A549 (cell line): Measurements from ENCODE around the gene LHX5. TPM values are rescaled to one million over a fixed set of nuclear protein-coding genes. Genes with fewer than 3 reads are reported as not detected.
A peak's percentile ranks its signal among the peaks of the same experiment; 100 is the strongest.

Source experiments
- ATAC-seq, 2 experiments: fragments of 200-7000 bp in 1 of 2; fragments of >200 bp in 1 of 2; cut with Nextera tagmentation in 1 of 2; cut with Tn5 transposase in 1 of 2; 3 replicates each; pipeline versions ENCODE4 v1.8.0 to v1.9.1; 2018 to 2020; ENCODE audit warnings: mild to moderate bottlenecking in 1 of 2, moderate library complexity in 1 of 2
- CTCF ChIA-PET: fragments of 300-600 bp; sonication (Branson Sonifier 250); formaldehyde crosslinking; extraction: SDS; loops from one replicate; lab custom pipeline; 2021; ENCODE audit warnings: antibody characterized with exemption, inconsistent platforms; lab: Yijun Ruan, JAX
- POLR2A ChIA-PET: fragments of 350-600 bp; formaldehyde crosslinking; extraction: SDS; loops from one replicate; lab custom pipeline; 2021; ENCODE audit warnings: antibody characterized with exemption, inconsistent platforms; lab: Yijun Ruan, JAX
- DNase-seq, 2 experiments: peaks; one replicate each; pipeline versions ENCODE4 v3.0.0 to v3.0.0-alpha.2; 2011 to 2016; ENCODE audit warnings: low read depth in 1 of 2, low spot score in 1 of 2
- FAIRE-seq: peaks from 2 replicates; lab custom pipeline; 2011; peaks lifted over from hg19 to GRCh38; lab: Jason Lieb, UNC
- H3K27ac ChIP-seq, 2 experiments: fragments of >200 bp; sonication (Bioruptor Twin); formaldehyde crosslinking; 3 replicates each; pipeline ENCODE4 v1.5.1; 2016 to 2017
- H3K4me1 ChIP-seq: fragments of >200 bp; sonication (Bioruptor Twin); formaldehyde crosslinking; 3 replicates; pipeline ENCODE4 v1.6.1; 2016
- H3K4me2 ChIP-seq: fragments of >200 bp; sonication (Bioruptor Twin); formaldehyde crosslinking; 3 replicates; pipeline ENCODE4 v1.6.1; 2016
- H3K4me3 ChIP-seq: fragments of >200 bp; sonication (Bioruptor Twin); formaldehyde crosslinking; 3 replicates; pipeline ENCODE4 v1.5.1; 2016
- H3K9me3 ChIP-seq: fragments of >200 bp; sonication (Bioruptor Twin); formaldehyde crosslinking; 3 replicates; pipeline ENCODE4 v1.6.1; 2016
- BHLHE40 ChIP-seq: IDR thresholded peaks from 2 replicates; pipeline ENCODE4 v1.6.1; 2012; ENCODE audit warnings: low read depth, low read length, inconsistent platforms
- CBX2 ChIP-seq: fragments of 200-600 bp; sonication (generic); IDR thresholded peaks from 2 replicates; pipeline ENCODE4 v1.6.1; 2016; ENCODE audit warnings: low read depth, mild to moderate bottlenecking, borderline replicate concordance
- CHD4 ChIP-seq: fragments of 200-600 bp; sonication (generic); IDR thresholded peaks from 2 replicates; pipeline ENCODE4 v1.6.1; 2016; ENCODE audit warnings: antibody characterized with exemption, mild to moderate bottlenecking, borderline replicate concordance
- EHF ChIP-seq: fragments of 250-450 bp; sonication (Bioruptor Pico); IDR thresholded peaks from 2 replicates; pipeline ENCODE4 v1.5.0; 2020; ENCODE audit warnings: mild to moderate bottlenecking
- GATA3 ChIP-seq: IDR thresholded peaks from 2 replicates; pipeline ENCODE4 v1.6.1; 2012; ENCODE audit warnings: borderline replicate concordance
- HOXA7 ChIP-seq: fragments of 250-450 bp; sonication (Bioruptor Pico); IDR thresholded peaks from 2 replicates; pipeline ENCODE4 v1.5.0; 2020; ENCODE audit warnings: mild to moderate bottlenecking, moderate library complexity
- JUN ChIP-seq, 2 experiments: fragments of >200 bp; sonication (Bioruptor Twin); formaldehyde crosslinking; IDR thresholded peaks; 2 replicates in 1 of 2; 3 replicates in 1 of 2; pipeline ENCODE4 v1.6.1; 2016 to 2017
- KDM1A ChIP-seq: fragments of 200-600 bp; sonication (generic); IDR thresholded peaks from 2 replicates; pipeline ENCODE4 v1.6.1; 2016; ENCODE audit warnings: low read depth, mild to moderate bottlenecking
- MAZ ChIP-seq: fragments of 150-350 bp; IDR thresholded peaks from 2 replicates; pipeline ENCODE4 v1.6.1; 2014; ENCODE audit warnings: antibody characterized with exemption, low read depth, low read length, borderline replicate concordance
- MYC ChIP-seq: IDR thresholded peaks from 2 replicates; pipeline ENCODE4 v1.6.1; 2012; ENCODE audit warnings: mild to moderate bottlenecking, inconsistent platforms, low read length, improper control_type of control experiment, borderline replicate concordance
- NFE2L2 ChIP-seq: fragments of 150-350 bp; conservative IDR thresholded peaks from 2 replicates; pipeline ENCODE4 v1.6.1; 2014; ENCODE audit warnings: low read length
- PHF8 ChIP-seq: fragments of 200-600 bp; sonication (generic); IDR thresholded peaks from 2 replicates; pipeline ENCODE4 v1.6.1; 2016; ENCODE audit warnings: low read depth, mild to moderate bottlenecking, antibody characterized with exemption, moderate library complexity, borderline replicate concordance
- SMC3 ChIP-seq: fragments of >200 bp; sonication (Bioruptor Twin); formaldehyde crosslinking; IDR thresholded peaks from 3 replicates; pipeline ENCODE4 v1.6.1; 2018; ENCODE audit warnings: inconsistent platforms
- SREBF2 ChIP-seq: fragments of 450-650 bp; IDR thresholded peaks from 2 replicates; pipeline ENCODE4 v1.6.1; 2014; ENCODE audit warnings: mild to moderate bottlenecking, moderate library complexity
- ZC3H11A ChIP-seq: fragments of 450-650 bp; IDR thresholded peaks from 2 replicates; pipeline ENCODE4 v1.6.1; 2014; ENCODE audit warnings: antibody characterized with exemption, mild to moderate bottlenecking
- ZFP36 ChIP-seq: fragments of 450-650 bp; IDR thresholded peaks from 2 replicates; pipeline ENCODE4 v1.6.1; 2014; ENCODE audit warnings: borderline replicate concordance; ENCODE audit not compliant: partially characterized antibody
- WGBS: methylation state at CpG from one replicate; pipeline ENCODE4 v1.1.6; 2017; ENCODE audit errors: missing lambda C conversion rate; 5-methylcytosine and 5-hydroxymethylcytosine counted together
- polyA minus RNA-seq: library from RNA; depleted of rRNA, polyadenylated mRNA; stranded (reverse); fragments of >200 nt; gene quantifications from 2 replicates; pipeline ENCODE4 v1.2.3, GENCODE V29; 2011; rRNA and poly(A)+ RNA removed
- polyA plus RNA-seq, 4 experiments: library from polyadenylated mRNA; depleted of rRNA in 3 of 4; stranded (reverse); fragments of >200 nt; fragmentation: RNase III in 1 of 4; extraction: RNeasy Plus Mini Kit Qiagen cat#74134 plus additional on column Dnase treatment in 1 of 4; gene quantifications; 2 replicates in 3 of 4; 3 replicates in 1 of 4; pipeline ENCODE4 v1.2.3, GENCODE V29; 2011 to 2017
- TF ChIP-seq, protein P1 (sequence below): fragments of 250-450 bp; sonication (Bioruptor Pico); IDR thresholded peaks from 2 replicates; pipeline ENCODE4 v1.5.0; 2020; ENCODE audit warnings: low read depth, mild to moderate bottlenecking, moderate library complexity
- TF ChIP-seq, protein P2 (sequence below): fragments of >200 bp; sonication (Bioruptor Twin); formaldehyde crosslinking; IDR thresholded peaks from 3 replicates; pipeline ENCODE4 v1.5.1; 2016

The LHX5 gene
- not detected in 2 replicates for polyA plus RNA-seq (2011; rRNA removed)
- not detected in 2 replicates for polyA plus RNA-seq (2012; cell fraction: cytosol; rRNA removed)
- polyA plus RNA-seq (2012; cell fraction: nucleus; rRNA removed) = 0.01 TPM in 1 of 2 replicates, not detected in the other
- polyA plus RNA-seq (2017; fragmentation: RNase III; extraction: RNeasy Plus Mini Kit Qiagen cat#74134 plus additional on column Dnase treatment) = not detected in 3 replicates
- polyA minus RNA-seq = not detected in 2 replicates

- DNase-seq = peak in 1 of 2 experiments; percentile 42
- ATAC-seq = no peak; a peak in 1 of 6 replicates
These were observed at the start of gene LHX5 for GRCh38 chr12:113471619-113472171. TSS of gene LHX5 (minus strand) at chr12:113471871. CDS start at chr12:113471498, 373 bp downstream.

GRCh38 chr12:113519464-113520307 lies 48.0 kb upstream of the LHX5 start:
- POLR2A ChIA-PET = no interaction called here
- CTCF ChIA-PET = interaction anchor here (0.8 kb wide), 1 partner anchor 40 kb away, joined by 3 read pairs; no protein-coding TSS in a partner anchor
- ATAC-seq = no peak

More at GRCh38 chr12:113471619-113472171, at the start of gene LHX5:
- ChIA-PET POLR2A (no interaction called here), CTCF (interaction anchor here (0.5 kb wide), 1 partner anchor 51 kb away, joined by 3 read pairs; no protein-coding TSS in a partner anchor)
- Histone ChIP-seq H3K9me3 (no peaks in the 10 kb centered on the region), H3K4me1 (peaks cover 7% of the 10 kb centered on the region; the same call in 1 of the 3 replicates), H3K4me2 (0 out of 3 replicates have a peak within 1 kb of the TSS, but pooled peaks have one; percentile 22), H3K27ac (no peak within 1 kb of the TSS), H3K4me3 (no peak within 1 kb of the TSS)
- WGBS = 12% methylated on average over 22 of the region's 43 CpGs
- no peak for TF ChIP-seq ZC3H11A
- TF ChIP-seq, protein P1, sequence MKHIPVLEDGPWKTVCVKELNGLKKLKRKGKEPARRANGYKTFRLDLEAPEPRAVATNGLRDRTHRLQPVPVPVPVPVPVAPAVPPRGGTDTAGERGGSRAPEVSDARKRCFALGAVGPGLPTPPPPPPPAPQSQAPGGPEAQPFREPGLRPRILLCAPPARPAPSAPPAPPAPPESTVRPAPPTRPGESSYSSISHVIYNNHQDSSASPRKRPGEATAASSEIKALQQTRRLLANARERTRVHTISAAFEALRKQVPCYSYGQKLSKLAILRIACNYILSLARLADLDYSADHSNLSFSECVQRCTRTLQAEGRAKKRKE (CRISPR knock-in tag) = no peak
- TF ChIP-seq HOXA7 = no peak
- no peak for TF ChIP-seq CBX2
- TF ChIP-seq ZFP36 = no peak
- no peak for TF ChIP-seq MAZ
- no peak for TF ChIP-seq MYC
- TF ChIP-seq JUN (IDR thresholded peaks at IDR 0.05) = no peak
- TF ChIP-seq, protein P2, sequence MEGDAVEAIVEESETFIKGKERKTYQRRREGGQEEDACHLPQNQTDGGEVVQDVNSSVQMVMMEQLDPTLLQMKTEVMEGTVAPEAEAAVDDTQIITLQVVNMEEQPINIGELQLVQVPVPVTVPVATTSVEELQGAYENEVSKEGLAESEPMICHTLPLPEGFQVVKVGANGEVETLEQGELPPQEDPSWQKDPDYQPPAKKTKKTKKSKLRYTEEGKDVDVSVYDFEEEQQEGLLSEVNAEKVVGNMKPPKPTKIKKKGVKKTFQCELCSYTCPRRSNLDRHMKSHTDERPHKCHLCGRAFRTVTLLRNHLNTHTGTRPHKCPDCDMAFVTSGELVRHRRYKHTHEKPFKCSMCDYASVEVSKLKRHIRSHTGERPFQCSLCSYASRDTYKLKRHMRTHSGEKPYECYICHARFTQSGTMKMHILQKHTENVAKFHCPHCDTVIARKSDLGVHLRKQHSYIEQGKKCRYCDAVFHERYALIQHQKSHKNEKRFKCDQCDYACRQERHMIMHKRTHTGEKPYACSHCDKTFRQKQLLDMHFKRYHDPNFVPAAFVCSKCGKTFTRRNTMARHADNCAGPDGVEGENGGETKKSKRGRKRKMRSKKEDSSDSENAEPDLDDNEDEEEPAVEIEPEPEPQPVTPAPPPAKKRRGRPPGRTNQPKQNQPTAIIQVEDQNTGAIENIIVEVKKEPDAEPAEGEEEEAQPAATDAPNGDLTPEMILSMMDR = no peak
- TF ChIP-seq PHF8 = no peak
- TF ChIP-seq SMC3 = no peak
- no peak for FAIRE-seq

DNA sequence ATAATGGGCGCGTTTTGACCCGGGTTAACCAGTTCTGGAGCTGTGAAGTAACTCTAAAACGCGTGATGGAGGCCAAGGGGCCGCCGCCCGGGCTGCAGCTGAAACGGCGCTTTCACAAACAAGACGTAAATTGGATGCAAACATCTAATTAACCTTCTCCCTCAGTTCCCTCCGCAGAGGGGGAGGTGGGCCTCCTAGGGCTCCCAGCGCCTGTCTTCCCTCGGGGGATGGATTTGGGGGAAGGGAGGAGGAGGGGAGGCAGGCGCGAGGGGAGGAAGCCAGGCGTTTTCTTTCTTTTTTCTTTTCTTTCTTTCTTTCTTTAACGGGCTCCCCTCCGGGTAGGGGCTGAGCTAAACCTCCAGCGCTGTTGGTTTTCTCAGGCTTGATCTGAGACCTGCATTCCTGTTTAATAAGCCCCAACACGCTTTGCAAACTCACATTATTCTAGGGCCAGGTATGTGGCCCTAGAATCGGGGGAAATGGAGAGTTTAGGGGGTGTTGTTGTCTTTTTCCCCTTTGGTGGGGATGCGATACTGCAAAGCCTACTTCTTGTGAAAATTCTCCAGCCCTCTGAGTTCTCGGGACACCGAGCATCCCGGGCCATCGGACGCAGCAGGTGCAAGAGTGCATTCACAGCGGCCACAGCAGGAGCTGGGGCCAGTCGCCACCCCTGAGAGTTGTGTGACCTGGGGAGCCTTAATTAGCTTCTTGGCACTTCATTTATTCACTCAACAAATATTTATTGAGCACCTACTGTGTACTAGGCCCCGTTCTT lies 43.6 kb upstream of the LHX5 start:
- ChIA-PET CTCF (interaction anchor here (0.9 kb wide), 1 partner anchor 35 kb away, joined by 3 read pairs; no protein-coding TSS in a partner anchor), POLR2A (no interaction called here)
- FAIRE-seq = no peak
- H3K4me1 ChIP-seq = no peaks in the 10 kb centered on the region
- ATAC-seq = peak in 1 of 2 experiments; percentile 39; a peak in 2 of 6 replicates
- no peak overlapping the region for H3K27ac ChIP-seq
- TF ChIP-seq BHLHE40 (no peak), PHF8 (no peak), GATA3 (no peak), CHD4 (no peak)
- TF ChIP-seq, protein P1 (CRISPR knock-in tag) = no peak
- no peak overlapping the region for H3K4me3 ChIP-seq
- no peak for DNase-seq
- no peaks in the 10 kb centered on the region; the same call in 1 of the 3 replicates for H3K9me3 ChIP-seq
- WGBS = 20% methylated on average over 31 of the region's 31 CpGs
- H3K4me2 ChIP-seq = peak overlapping the region; percentile 26; the same call in 1 of the 3 replicates

More at GRCh38 chr12:113519464-113520307, 48.0 kb upstream of the LHX5 start:
- H3K9me3 ChIP-seq = no peaks in the 10 kb centered on the region; the same call in 1 of the 3 replicates
- no peak for DNase-seq
- no peaks in the 10 kb centered on the region for H3K4me1 ChIP-seq
- no peak overlapping the region for H3K27ac ChIP-seq
- TF ChIP-seq JUN (IDR thresholded peaks at IDR 0.05) = no peak
- no peak for TF ChIP-seq BHLHE40
- no peak for TF ChIP-seq NFE2L2
- no peak for TF ChIP-seq SREBF2
- no peak for TF ChIP-seq EHF (CRISPR knock-in tag)
- TF ChIP-seq KDM1A = no peak
- TF ChIP-seq, all 56 proteins: peak for 0
- FAIRE-seq = no peak
- WGBS = 14% methylated on average over 25 of the region's 40 CpGs
- no peak overlapping the region for H3K4me3 ChIP-seq
- peak overlapping the region; percentile 25; the same call in 1 of the 3 replicates for H3K4me2 ChIP-seq
